Loucy (cell line): ENCODE results near the gene CRISP2.

Experiments
- EZH2phosphoT487 ChIP-seq: fragments of 200-600 bp; IDR thresholded peaks from 2 replicates; pipeline ENCODE4 v1.6.1; 2018; ENCODE audit warnings: antibody characterized with exemption, mild to moderate bottlenecking, moderate library complexity, borderline replicate concordance
- TF ChIP-seq, protein P1 (sequence below): fragments of 200-600 bp; sonication (generic); conservative IDR thresholded peaks from 2 replicates; pipeline ENCODE4 v1.5.1; 2014; ENCODE audit warnings: mild to moderate bottlenecking, antibody characterized with exemption, low read length

DNA sequence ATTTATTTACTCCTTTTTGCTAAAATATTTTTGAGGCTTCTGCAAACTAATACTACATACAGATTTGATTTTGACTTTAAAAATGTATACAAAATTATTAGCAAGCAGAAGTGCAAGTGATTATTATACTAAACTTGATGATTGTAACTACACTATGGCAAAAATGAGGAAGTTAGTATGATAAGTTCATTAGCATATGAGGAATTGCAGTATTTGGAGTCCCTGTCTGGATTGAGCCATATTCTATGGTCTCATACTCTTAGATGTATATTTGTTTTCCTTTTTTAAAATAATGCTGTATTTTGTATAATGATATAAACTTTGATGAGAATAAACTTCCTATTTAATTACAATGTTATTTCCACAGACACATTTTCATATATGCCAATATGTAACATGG lies 16.9 kb upstream of the CRISP2 start:
- TF ChIP-seq, protein P1, sequence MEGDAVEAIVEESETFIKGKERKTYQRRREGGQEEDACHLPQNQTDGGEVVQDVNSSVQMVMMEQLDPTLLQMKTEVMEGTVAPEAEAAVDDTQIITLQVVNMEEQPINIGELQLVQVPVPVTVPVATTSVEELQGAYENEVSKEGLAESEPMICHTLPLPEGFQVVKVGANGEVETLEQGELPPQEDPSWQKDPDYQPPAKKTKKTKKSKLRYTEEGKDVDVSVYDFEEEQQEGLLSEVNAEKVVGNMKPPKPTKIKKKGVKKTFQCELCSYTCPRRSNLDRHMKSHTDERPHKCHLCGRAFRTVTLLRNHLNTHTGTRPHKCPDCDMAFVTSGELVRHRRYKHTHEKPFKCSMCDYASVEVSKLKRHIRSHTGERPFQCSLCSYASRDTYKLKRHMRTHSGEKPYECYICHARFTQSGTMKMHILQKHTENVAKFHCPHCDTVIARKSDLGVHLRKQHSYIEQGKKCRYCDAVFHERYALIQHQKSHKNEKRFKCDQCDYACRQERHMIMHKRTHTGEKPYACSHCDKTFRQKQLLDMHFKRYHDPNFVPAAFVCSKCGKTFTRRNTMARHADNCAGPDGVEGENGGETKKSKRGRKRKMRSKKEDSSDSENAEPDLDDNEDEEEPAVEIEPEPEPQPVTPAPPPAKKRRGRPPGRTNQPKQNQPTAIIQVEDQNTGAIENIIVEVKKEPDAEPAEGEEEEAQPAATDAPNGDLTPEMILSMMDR: no peak
- TF ChIP-seq EZH2phosphoT487: no peak
